ENCODE measurements around the gene PELO.
"Not testable (repeated sequence)": the region's sequence is repeated elsewhere in the genome, so short reads cannot be mapped to it uniquely, and the experiment has no call there.

PELO gene

GRCh38 chr5:52799358-52799982 is 11.8 kb downstream of the PELO start:
- FAIRE-seq (no peak), DNase-seq (ENCODE audit: extremely low spot score, insufficient read length, low read depth) (no peak)

- FAIRE-seq = peak; percentile 96
- peak; percentile 88 for DNase-seq (ENCODE audit: extremely low spot score, insufficient read length, low read depth)
Measured at GRCh38 chr5:52799983-52800393, 12.3 kb downstream of the PELO start.

GRCh38 chr5:52800394-52801213 is 12.9 kb downstream of the PELO start:
- peak; percentile 21 for FAIRE-seq
- DNase-seq (ENCODE audit: extremely low spot score, insufficient read length, low read depth) = no peak

- no peak for FAIRE-seq
- DNase-seq (ENCODE audit: extremely low spot score, insufficient read length, low read depth) = no peak
Measured at GRCh38 chr5:52801329-52801728, 13.6 kb downstream of the PELO start.

- no peak for FAIRE-seq
Measured at GRCh38 chr5:52802272-52802973, 14.7 kb downstream of the PELO start.

GRCh38 chr5:52802974-52803336 is 15.2 kb downstream of the PELO start:
- DNase-seq (ENCODE audit: extremely low spot score, insufficient read length, low read depth) = no peak
- no peak for FAIRE-seq

More at GRCh38 chr5:52802272-52802973, 14.7 kb downstream of the PELO start:
- no peak for DNase-seq (ENCODE audit: extremely low spot score, insufficient read length, low read depth)

GRCh38 chr5:52804387-52804791 is 16.7 kb downstream of the PELO start:
- FAIRE-seq (no peak), DNase-seq (ENCODE audit: extremely low spot score, insufficient read length, low read depth) (no peak)

- DNase-seq (ENCODE audit: extremely low spot score, insufficient read length, low read depth) = no peak
- no peak for FAIRE-seq
Measured at GRCh38 chr5:52804981-52805380, 17.3 kb downstream of the PELO start.

GRCh38 chr5:52805615-52806014 is 17.9 kb downstream of the PELO start:
- DNase-seq (ENCODE audit: extremely low spot score, insufficient read length, low read depth) = no peak
- peak; percentile 15 for FAIRE-seq

GRCh38 chr5:52807037-52807436 is 19.3 kb downstream of the PELO start:
- FAIRE-seq = no peak

GRCh38 chr5:52807723-52808122 is 20.0 kb downstream of the PELO start:
- DNase-seq (ENCODE audit: extremely low spot score, insufficient read length, low read depth) = no peak

More at GRCh38 chr5:52807037-52807436, 19.3 kb downstream of the PELO start:
- no peak for DNase-seq (ENCODE audit: extremely low spot score, insufficient read length, low read depth)

GRCh38 chr5:52808316-52808901 is 20.7 kb downstream of the PELO start:
- FAIRE-seq (no peak), DNase-seq (ENCODE audit: extremely low spot score, insufficient read length, low read depth) (no peak)

More at GRCh38 chr5:52807723-52808122, 20.0 kb downstream of the PELO start:
- FAIRE-seq = no peak

GRCh38 chr5:52809884-52810283 is 22.2 kb downstream of the PELO start:
- DNase-seq (ENCODE audit: extremely low spot score, insufficient read length, low read depth) (no peak), FAIRE-seq (no peak)

GRCh38 chr5:52810426-52810825 is 22.7 kb downstream of the PELO start:
- no peak for FAIRE-seq
- DNase-seq (ENCODE audit: extremely low spot score, insufficient read length, low read depth) = no peak

- FAIRE-seq (no peak), DNase-seq (ENCODE audit: extremely low spot score, insufficient read length, low read depth) (no peak)
Measured at GRCh38 chr5:52811067-52811749, 23.5 kb downstream of the PELO start.

GRCh38 chr5:52814352-52815148 is 26.8 kb downstream of the PELO start:
- DNase-seq (ENCODE audit: extremely low spot score, insufficient read length, low read depth) = no peak
- no peak for FAIRE-seq

- no peak for DNase-seq (ENCODE audit: extremely low spot score, insufficient read length, low read depth)
- no peak for FAIRE-seq
Measured at GRCh38 chr5:52817818-52818217, 30.1 kb downstream of the PELO start.

GRCh38 chr5:52818360-52818759 is 30.6 kb downstream of the PELO start:
- DNase-seq (ENCODE audit: extremely low spot score, insufficient read length, low read depth) (no peak), FAIRE-seq (no peak)

- DNase-seq (ENCODE audit: extremely low spot score, insufficient read length, low read depth); FAIRE-seq: not testable (repeated sequence)
Measured at GRCh38 chr5:52818807-52819206, 31.1 kb downstream of the PELO start.
